ENCODE measurements around the gene CEMIP2.

The CEMIP2 gene

DNA sequence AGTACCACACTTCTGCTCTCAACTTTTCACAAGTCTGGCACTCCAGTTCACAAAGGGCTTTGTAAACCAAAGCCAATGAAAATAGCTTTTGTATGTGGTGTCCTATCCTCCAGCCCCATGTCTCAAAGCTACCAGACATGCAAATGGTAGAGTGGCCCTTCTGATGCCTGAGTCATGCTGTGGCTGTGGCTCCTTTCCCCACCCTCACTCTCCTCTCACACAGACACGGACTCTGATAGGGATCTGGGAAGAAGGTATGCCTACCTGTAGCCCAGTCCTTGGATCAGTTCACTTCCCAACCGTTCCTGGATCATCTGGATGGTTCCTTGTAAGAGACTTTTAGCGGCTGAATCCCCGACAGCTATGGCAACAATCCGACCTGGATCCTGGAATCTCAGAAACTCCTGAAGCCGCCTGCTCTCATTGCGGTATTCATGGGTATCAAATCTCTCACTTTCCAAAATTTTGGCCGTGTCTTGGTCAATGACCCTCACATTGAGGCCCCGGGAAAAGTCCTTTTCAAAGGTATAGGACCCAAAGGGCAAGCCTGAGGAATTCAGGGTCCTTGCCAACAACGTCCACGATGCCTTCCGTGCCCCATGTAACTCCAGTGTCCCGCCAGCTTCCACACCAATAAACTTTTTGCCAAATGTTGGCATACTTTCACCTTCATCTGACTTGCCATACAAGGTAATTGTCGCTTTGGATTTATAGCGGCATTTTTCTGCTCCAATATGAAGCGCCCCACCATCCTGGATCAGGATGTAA lies 23.4 kb downstream of the CEMIP2 start:
- no peak for DNase-seq

DNA sequence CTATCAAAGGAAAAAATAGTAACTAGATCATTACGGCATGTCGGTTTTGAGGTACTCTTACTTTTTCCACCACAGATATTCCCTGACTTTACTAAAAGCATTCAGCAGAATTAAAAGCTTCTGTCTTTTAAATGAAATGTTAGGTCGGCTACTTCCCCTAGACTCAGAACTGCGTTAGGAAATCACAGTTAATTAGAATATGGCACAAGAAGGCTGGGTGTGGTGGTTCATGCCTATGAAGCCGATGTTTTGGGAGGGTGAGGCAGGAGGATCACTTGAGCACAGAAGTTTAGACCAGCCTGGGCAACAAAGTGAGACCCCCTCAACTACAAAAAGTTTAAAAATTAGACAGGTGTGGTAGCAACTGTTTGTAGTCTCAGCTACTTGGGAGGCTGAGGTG lies 24.4 kb downstream of the CEMIP2 start:
- no peak for DNase-seq

DNA sequence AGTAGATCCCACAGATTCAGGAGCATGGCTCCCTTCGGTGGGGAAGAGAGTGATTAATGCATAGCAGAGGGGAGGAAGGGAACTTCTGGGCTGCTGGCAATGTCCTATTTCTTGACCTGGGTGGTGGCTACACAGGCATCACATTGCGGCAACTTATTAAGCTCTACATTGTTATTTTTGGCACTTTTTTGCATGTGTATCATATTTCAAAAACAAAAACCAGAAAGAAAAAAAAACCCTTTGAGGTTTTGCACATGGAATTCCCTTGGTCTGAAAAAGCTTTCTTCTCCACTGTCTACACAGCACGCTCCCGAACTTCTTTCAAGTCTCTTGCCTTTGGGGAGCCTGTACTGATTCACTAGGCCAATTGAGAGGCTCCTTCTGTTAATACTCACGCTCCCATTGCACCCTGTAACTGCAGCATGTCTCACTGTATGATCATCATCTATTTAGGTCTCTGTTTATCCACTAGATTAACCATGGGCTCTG lies 25.1 kb downstream of the CEMIP2 start:
- no peak for DNase-seq

DNA sequence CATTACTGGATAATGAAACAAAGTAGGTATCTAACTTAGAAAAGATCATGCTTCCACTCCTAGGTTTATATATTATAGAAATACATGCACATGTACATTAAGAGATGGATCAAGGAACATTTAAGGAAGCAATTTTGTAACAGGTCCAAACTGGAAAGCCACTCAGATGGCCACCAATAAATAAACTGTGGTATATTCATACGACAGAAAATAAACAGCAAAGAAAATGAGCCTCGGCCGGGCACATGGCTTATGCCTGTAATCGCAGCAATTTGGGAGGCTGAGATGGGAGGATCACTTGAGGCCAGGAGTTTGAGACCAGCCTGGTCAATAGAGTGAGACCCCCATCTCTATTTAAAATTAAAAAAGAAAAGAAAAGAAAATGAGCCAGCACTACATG lies 25.6 kb downstream of the CEMIP2 start:
- DNase-seq = no peak

DNA sequence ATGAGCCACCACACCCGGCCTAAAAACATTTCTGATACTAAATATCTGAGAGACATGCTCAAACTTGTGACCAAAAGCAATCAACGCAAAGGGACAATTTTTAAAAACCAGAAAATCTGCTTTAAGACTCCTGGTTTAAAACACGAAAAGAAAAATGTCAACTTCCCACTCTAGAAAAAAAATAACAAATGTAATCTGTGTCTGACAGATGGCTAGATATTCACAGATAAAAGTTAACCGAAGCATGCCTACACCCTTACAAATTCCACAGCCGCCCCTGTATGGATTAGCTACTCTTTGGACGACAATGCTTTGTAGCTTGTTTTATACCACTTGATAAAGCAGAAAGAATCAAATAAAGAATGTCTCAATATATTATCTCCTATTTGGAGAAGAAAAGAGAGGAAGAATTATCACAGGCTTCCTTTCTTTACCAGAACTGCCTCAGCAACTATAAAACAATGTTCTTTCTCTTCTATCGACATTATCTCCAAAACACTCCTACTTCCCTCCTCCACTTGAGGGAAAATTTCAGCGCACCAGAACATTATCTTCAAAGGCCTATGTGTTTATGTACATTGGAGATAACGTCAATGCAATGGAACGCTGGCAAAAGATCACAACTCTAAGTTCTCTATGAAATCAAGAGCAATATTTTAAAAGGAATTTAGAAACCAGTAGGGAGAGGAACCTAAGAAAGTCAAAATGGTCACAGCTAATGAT lies 26.2 kb downstream of the CEMIP2 start:
- no peak for DNase-seq

DNA sequence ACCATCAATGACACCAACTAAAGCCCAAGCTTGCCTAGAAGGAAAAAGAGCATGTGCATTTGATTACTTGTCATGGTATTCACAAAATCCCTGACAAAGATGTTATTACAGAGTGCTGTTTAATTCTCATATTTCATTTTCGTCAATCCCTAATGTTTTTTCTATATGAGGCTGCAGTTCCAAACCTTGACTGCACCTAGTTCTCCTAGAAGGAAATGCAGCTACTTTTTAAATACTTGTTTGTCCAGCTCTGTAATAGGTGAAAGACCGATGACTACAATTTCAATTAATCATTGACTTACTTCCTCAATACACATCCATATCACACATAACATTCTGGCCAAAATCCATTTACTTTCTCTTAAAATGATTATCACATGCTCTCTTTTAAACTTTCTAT lies 28.1 kb downstream of the CEMIP2 start:
- DNase-seq = no peak

DNA sequence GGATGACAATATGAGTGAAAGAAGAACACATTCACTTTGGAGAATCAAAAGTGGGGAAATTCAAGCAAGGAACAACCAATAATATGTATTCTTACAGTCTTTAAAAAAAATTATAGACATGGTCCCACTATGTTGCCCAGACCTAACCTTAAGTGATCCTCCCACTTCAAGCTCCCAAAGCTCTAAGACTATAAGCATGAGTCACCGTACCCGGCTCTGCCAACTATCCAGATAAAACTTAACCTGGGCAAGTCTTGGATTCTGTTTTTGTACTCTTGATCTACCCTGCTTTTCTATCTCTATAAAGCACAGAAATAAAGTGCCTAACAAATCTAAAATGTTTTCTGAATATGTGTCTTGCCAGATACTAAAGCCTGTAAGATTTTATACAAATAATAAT lies 30.9 kb downstream of the CEMIP2 start:
- no peak for DNase-seq

DNA sequence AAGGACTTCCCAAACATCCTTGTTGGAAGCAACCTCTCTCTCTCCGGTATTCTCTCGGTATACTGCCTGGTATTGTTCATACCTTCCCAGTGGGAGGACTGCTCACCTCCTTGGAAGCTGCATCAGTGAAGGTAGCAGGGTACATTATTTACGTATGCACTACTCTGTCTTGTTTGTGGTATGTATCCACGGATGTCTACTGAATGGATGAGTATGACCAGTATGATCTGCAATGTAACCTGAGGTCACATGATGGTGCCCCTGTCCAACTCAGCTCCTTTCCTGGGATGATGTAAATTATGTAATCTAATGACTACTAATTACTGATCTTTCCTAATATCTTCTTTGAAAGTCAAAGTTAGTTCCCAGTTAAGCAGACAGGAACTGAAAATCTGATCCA lies 32.1 kb downstream of the CEMIP2 start:
- no peak for DNase-seq

DNA sequence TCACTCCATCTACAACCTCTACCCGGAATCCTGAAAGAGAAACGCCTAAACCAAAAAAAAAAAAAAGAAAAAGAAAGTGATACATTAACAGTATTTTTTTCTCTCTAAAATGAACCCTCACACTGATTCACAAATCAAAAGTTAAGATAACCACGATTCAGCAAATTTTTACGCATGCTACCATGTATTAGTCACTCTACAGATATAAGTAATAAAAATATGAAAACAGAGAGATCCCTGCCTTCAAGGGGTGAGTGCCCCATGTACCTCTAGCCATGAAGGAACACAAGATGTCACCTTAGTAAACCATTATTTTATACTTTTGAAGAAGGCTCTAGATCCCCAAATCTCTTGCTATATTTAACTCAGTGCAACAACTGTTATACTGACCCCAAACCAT lies 33.4 kb downstream of the CEMIP2 start:
- DNase-seq = no peak

DNA sequence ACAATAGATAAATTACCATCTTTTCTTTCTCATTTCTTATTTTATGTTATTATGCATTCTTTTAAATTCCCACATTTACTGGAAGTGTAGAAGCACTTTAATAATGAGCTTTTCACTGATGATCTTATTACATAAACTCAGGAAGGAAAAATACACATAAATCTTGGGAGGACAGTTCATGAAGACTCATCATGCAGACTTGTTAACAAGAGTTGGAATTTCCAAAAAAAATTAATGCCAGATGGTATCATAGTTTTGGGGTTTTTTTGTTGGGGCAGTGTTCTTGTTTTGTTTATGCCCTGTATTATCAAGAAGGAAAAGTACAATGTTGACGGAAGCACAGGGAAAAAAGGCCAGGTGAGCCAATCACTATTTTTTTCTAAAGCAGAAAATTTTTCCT lies 35.1 kb downstream of the CEMIP2 start:
- no peak for DNase-seq

DNA sequence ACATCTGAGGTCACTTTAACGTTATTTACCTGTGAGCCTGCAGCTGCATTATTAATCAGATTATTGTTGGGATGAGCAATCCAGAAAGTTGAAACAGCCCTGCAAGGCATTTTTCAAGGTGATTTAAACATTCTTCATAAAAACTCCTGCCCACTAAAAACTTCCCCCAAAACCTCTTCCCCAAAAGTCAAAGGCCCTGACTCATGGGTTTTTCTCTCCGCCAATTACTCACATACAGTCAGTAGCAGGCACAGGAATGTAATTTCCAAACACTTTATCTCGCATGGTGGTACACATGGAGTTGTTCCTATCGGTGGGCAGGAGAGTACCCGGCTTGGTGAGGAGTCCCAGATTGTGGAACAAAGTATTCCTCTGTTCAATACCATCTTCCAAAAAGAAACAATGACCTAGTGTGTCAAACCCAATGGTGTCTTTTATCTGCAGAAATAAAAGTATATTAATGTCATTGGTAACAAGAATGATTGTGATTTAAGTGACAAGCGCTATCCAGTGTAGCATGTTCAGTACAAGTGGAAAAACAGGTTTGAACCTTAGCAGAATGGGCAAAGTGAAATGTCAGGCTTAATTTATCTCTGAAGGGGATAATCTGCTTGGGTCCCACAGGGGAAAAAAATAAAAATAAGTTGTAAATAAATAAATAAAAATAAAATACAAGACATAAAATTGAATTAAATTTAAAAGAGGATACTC lies 38.3 kb downstream of the CEMIP2 start:
- no peak for DNase-seq

DNA sequence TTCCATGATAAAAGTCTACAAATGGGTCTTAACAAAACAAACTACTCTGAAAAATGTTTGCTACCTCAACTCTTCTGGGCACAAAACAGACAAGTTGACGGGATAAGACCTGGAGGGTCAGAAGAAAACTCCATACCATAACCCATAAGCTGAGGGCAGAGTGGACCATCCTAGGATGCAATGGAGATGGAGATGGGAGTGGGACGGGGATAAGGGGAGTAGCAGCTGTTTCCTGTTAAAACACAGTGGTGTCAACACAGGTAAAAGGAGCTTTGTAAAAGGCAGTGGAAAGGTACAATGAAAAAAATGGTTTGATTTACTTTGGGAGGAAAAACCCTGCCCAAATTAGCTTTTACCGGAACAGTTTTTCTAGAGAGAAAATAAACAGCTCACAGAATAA lies 41.6 kb downstream of the CEMIP2 start:
- DNase-seq = no peak

DNA sequence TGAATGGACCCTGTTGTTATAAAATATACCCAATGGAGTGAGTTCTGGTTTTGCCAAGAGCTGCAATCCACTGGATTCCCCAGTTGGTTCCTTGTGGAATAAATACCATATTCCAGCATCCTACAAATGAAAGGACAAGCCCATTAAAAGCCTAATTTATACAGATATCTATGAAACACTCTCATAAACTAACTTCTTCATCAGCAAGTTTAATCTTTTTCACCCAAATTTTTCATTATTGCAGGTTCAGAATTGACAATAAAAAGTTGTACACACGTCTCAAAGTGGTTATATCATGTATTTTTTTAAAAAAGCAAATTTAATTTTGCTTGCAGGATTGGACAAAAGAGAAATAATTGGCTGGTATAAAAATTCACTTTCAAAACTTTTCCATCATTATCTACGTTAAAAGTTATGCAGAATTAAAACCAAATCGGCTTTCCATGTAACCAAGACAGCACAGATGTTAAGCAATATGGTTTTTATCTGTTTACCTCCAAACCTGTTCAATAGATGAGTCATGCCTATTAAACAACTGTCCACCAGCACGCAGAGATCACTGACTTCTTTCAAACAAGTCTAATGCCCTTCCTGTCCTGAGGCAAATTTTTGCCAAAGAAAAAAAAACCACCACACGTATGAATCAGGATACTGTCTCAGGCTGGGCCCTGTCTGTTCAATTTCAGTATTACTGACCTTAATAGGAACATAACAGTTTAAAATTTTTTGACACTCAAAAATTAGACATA lies 42.5 kb downstream of the CEMIP2 start:
- no peak for DNase-seq

DNA sequence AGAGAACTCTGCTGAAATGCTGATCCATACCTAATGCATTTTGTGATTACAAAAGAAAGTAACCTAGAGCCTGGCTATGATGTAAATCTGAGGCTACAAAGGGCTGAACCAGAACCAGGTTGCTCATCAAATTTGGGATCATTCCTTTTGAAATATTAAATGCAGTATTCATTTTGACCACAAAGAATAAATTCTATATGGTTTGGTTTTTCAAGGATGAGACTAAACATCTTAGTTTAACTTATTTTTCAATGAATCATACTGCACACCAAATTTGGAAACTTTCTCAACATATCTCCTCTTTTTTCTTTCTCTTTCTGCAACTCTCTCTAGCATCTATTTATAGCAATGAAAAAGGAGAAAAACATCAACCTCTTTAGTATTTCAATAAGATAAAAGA lies 46.5 kb downstream of the CEMIP2 start:
- no peak for DNase-seq

DNA sequence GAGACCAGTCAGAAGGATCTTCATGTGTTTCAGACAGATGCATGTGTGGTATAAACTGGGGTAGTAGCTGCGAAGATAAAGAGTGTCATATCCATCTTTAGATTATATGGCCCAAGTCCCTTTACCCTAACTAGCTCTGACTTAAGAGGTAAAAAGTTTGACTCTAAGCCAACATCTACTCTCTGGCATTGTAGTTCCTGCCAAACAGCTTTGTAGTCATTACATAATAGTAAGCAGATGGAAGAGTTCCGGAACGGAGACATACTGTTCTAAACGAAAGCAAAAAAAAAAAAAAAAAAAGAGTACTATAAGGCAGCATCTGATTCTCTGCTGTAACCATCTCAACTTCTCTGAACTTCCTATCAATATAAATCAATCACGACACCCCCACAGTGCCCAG lies 48.8 kb downstream of the CEMIP2 start:
- no peak for DNase-seq

DNA sequence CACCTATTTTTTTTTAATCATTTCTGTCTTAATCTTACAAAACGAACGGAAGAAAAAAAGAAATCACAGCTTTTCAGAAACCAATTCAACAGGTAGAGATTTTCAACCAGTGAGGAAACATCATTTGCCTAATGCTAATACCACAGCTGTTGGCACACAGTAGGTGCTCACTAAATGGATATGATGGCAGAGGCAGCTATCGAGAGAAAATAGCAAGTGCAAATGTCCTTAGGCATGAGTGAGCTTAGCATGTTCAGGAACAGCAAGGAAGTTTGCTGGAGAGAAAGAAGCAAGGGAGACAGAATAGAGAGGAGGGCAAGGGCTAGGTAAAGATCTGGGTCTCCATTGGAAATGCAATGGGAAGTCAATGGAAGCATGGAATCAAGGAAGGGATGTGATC lies 49.2 kb downstream of the CEMIP2 start:
- no peak for DNase-seq

DNA sequence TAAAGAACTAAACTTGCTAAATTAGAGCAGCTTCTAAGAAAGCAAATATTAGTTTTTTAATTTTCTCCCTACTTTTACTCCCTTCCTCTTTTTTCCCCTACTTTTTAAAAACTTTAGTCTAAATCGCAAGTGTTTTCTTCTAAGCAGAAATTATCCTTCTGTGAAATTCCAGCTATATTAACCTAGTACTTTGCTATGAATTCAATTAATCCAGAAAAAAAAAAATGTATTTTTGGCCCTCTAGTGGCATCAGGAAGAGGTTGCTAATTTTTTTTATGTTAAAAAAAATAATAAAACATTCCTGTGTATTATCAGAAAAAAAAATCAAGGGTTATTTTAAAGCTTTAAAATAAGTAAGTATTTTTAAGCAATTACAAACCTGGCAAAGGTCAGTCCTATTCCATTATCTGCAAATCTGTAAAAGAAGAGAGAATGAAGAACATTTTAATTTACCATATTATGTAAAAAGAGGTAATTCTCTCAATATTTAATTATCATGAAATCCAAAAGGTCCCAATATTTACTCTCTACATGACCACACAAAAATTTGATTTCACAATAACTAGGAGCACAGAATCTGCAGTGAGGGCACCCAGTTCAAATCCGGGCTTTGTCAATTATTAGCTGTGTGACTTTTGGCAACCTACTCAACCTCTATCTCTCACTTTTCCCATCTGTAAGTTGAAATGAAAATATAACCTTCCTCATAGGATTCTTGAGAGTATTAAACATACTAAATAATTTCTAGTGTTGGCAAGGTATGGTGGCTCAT lies 52.0 kb downstream of the CEMIP2 start:
- no peak for DNase-seq

DNA sequence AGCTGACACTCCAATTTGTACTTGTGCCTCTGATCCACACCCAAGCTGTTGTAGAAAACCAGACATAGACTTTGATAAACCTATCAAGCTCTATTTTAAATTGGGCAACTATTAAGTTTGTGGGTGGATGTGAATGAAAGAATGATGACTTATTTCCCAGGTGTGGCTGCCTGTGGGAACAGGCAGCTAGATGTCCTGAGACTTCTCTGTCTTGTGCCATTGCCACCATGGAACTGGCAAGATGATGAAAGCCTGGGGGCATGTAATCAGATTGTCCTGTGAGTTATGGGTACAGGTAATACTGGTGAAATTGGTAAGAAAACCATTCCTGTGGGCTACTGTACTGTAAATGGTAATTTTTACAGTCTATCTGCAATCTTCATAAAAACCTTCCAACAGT lies 57.5 kb downstream of the CEMIP2 start:
- no peak for DNase-seq

DNA sequence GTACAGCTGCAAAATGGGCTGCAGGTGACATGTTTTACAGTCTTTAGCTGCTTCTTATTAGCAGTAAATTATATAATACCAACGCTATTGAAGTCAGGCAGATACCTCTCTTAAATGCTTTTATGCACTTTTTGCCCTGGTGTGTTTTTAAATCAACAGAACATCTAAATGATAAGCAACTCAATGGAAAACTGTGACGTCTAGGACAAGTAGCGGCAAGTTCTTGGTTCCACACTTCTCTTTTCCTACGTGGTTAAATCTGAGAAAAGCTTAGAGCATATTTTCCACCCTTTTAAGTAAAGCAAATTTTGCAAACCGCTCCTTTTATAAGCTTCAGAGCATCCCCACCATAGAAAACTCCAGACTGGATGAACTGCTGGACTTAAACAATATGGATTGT lies 58.1 kb downstream of the CEMIP2 start:
- DNase-seq = no peak

DNA sequence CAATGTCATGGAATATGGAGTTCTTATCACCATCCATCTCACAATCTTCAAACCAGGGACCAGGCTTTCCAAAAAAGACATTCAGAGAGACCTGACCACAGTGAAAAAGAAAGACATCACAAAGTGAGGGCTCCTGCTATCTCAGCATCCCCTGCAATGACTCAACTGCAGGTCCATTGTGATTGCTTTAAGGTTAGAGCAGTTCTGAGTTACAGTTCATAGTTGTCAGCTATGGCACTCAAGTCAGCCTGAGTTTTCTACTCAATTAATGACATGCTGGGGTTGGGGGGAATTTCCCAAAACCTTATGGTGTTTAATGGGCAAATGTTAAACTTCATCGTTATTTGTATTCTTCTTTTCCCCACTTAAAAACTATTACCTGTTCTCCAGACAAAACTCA lies 58.9 kb downstream of the CEMIP2 start:
- DNase-seq = no peak

DNA sequence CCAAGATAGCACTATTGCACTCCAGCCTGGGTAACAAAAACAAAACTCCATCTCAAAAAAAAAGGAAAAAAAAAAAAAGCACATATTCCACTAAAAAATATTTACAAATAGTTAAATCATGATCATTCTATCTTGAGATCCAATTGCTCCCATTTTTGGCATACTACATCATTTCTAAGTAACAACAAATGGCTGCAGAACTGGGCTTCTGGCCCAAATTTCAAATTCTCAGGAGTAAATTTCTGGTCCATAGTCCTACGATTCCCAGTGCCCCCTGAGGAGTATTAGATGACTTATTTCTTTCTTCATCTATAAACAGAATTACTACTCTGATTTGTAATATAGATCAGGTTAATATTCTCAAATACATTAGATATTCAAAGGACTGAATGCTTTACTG lies 62.1 kb downstream of the CEMIP2 start:
- no peak for DNase-seq

DNA sequence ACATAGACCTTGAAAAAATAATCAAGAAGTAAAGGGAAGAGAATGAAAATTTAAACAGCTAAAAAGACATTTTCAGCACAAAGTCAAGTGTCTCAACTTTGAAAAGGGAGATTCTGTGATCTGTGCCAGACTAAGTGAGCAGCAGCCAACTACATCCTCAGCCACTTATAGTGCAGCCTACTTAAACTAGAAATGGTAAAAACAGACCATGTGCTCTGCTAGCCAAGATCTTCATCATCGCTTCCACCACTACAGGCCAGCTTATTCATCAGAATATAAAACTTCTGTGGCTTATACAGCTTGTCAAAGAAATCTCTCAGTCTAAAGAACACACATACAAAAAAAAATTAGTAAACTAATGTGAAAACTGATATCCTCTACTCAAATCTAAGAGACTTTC lies 63.5 kb downstream of the CEMIP2 start:
- DNase-seq = no peak
